ENCODE results near the gene PNPLA2. TPM values are rescaled to one million over a fixed set of nuclear protein-coding genes. Genes with fewer than 3 reads are reported as not detected.

The PNPLA2 gene
- total and polyA plus RNA-seq, 2 of the 8 experiments (the other 6 are each of a cell fraction or from before 2014, with no cell fraction given) = 30.9 to 62.1 TPM

DNA sequence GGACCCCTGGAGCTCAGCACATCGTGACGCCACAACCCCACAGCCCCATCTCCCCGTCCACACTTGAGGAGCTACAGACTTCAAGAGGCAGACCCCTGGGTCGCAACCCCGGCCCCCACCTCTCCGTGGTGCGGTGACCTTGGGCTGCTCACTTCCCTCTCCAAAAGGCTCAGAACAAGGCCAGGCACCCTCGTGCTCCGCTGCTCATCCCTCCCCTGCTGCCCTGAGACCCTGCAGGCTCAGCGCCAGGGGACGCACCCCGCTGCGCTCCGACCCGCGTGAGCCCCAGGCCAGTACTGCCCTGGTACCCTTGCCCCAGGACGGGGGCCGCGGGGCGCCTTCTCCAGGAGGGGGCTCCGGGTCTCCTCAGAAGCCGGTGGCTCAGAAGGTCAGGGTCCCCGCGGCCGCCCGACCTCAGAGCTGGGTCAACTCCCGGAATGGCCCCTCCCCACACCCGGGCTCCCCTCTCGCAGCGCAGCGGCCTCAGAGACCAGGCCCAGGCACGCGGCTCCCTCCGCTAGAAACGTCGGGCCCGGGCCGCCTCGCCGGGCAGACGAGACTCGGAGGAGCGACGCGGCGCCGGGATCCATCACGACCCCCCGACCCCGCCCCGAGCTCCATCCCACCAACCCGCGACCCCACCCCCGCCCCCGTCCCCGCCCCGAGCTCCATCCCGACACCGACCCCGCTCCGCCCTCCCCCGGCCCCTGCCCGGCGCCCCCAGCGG lies 42.0 kb upstream of the PNPLA2 start:
- Histone ChIP-seq H3K23me2 (ENCODE audit: low read depth, low read length) (peaks cover 13% of the 10 kb centered on the region; the same call in 1 of the 2 replicates), H2BK12ac (ENCODE audit: low read depth, low read length) (no peak overlapping the region), H4K5ac (ENCODE audit: insufficient read length, low read depth, low read length) (peak overlapping the region; percentile 91), H4K20me1 (replicated peaks in 1 of 2; ENCODE audit: control insufficient read depth in 1 of 2, insufficient read depth in 2 of 2, low read length in 2 of 2) (peaks cover 17 to 30% of the 10 kb centered on the region in 2 experiments), H3K36me3 (ENCODE audit: control insufficient read depth in 2 of 4, insufficient read depth in 4 of 4, low read length in 3 of 4) (peaks cover 3 to 11% (median 5%) of the 10 kb centered on the region in 4 experiments; a peak in 4 of 8 replicates), H3K27ac (ENCODE audit: low read depth, low read length) (peak overlapping the region; percentile 91; the same call in 1 of the 2 replicates), H3K9ac (replicated peaks in 1 of 4; ENCODE audit: extremely low read depth in 1 of 4, low read depth in 3 of 4, low read length in 3 of 4) (peak overlapping the region; percentile 62 to 95 (median 82)), H2BK20ac (ENCODE audit: low read length) (no peak overlapping the region), H2AFZ (ENCODE audit: low read length) (no peak overlapping the region), H4K91ac (replicated peaks; ENCODE audit: insufficient read length, low read length) (peak overlapping the region; percentile 45), H3K23ac (ENCODE audit: insufficient read length) (no peak overlapping the region), H2BK15ac (ENCODE audit: low read length) (peak overlapping the region; percentile 92; the same call in 1 of the 2 replicates), H3K79me1 (ENCODE audit: low read depth, low read length) (0 out of 2 replicates have a peak, but pooled peaks cover 6% of the 10 kb centered on the region), H3K18ac (ENCODE audit: extremely low read depth, low read length) (peak overlapping the region; percentile 81; the same call in 1 of the 2 replicates), H2AK5ac (ENCODE audit: low read depth, low read length) (peak overlapping the region; percentile 75; the same call in 1 of the 2 replicates), H3K4me2 (ENCODE audit: insufficient read depth in 1 of 2, low read depth in 2 of 2, low read length in 2 of 2) (peak overlapping the region; percentile 85 to 86), H3K4me3 (ENCODE audit: extremely low read depth in 1 of 4, insufficient read depth in 2 of 4, low read depth in 3 of 4, low read length in 4 of 4) (peak overlapping the region; percentile 77 to 91 (median 85)), H3K79me2 (ENCODE audit: control insufficient read depth in 1 of 2, insufficient read depth in 2 of 2, low read length in 2 of 2) (peaks cover 7 to 43% of the 10 kb centered on the region in 2 experiments; a peak in 3 of 4 replicates), H3K56ac (replicated peaks; ENCODE audit: insufficient read length, low read depth, low read length) (peak overlapping the region; percentile 92), H3K9me3 (ENCODE audit: insufficient read depth in 2 of 2, low read depth in 1 of 2, low read length in 1 of 2) (no peaks in the 10 kb centered on the region), H3K14ac (ENCODE audit: insufficient read length) (no peak overlapping the region), H4K8ac (ENCODE audit: extremely low read depth, insufficient read depth, low read length) (peak overlapping the region; percentile 89), H2BK120ac (replicated peaks; ENCODE audit: low read depth, low read length) (no peak overlapping the region), H3K4ac (replicated peaks; ENCODE audit: insufficient read length, low read depth, low read length) (peak overlapping the region; percentile 91), H2BK5ac (ENCODE audit: low read depth, low read length) (peak overlapping the region; percentile 77), H3K4me1 (replicated peaks in 1 of 4; ENCODE audit: control insufficient read depth in 3 of 4, insufficient read depth in 4 of 4, low read length in 3 of 4) (peaks cover under 1 to 16% (median 8%) of the 10 kb centered on the region in 4 experiments; a peak in 6 of 7 replicates), H3K27me3 (replicated peaks in 1 of 4; ENCODE audit: control insufficient read depth in 3 of 4, extremely low read depth in 1 of 4, insufficient read depth in 3 of 4, low read length in 3 of 4) (no peaks in the 10 kb centered on the region)
- CTCF ChIA-PET (ENCODE audit: partially characterized antibody) = interaction anchor here (0.6 to 2.9 kb wide), 9 partner anchors 11 to 922 kb away, joined by 3 to 15 read pairs (median 3); no protein-coding TSS in a partner anchor
- 3% methylated on average over 27 of the region's 65 CpGs; no CpG with 5 or more reads in 1 of the 2 experiments for WGBS, 2 experiments (ENCODE audit: extremely low coverage in 1 of 2, insufficient coverage in 1 of 2, insufficient read length in 1 of 2, insufficient replicate concordance in 2 of 2, low coverage in 1 of 2, low lambda C conversion rate in 2 of 2, missing lambda C conversion rate in 1 of 2)
- DNase-seq (ENCODE audit: low read depth in 1 of 2, low spot score in 2 of 2) = no peak
- no peak for FAIRE-seq
- POLR2A ChIA-PET (ENCODE audit: partially characterized antibody) = interaction anchor here (0.5 to 35.3 kb wide), 20 partner anchors 9 to 979 kb away, joined by 3 to 636 read pairs (median 4); partner anchors contain the start of genes CEND1, PNPLA2, RPLP2 and TALDO1
- TF ChIP-seq PHF8 (conservative IDR thresholded peaks at IDR 0.05; ENCODE audit: low read depth, low read length) (0 out of 2 replicates have a peak, but pooled peaks have one; percentile 14), POLR2A (IDR thresholded peaks at IDR 0.05; ENCODE audit: control extremely low read depth in 1 of 2, low read depth in 2 of 2, low read length in 2 of 2) (peak in 1 of 2 experiments; percentile 2; a peak in 1 of 3 replicates), EZH2 (IDR thresholded peaks at IDR 0.05; ENCODE audit: low read depth, low read length, severe bottlenecking) (no peak), CBX8 (IDR thresholded peaks at IDR 0.05; ENCODE audit: borderline replicate concordance, low read depth, low read length) (no peak), TAF1 (IDR thresholded peaks at IDR 0.05; ENCODE audit: low read depth, low read length) (no peak), KDM4A (IDR thresholded peaks at IDR 0.05; ENCODE audit: low read depth, low read length, severe bottlenecking) (peak; percentile 65), SIN3A (conservative IDR thresholded peaks at IDR 0.05 in 1 of 2, IDR thresholded peaks at IDR 0.05 in 1 of 2; ENCODE audit: low read depth in 1 of 2, low read length in 2 of 2) (peak in 1 of 2 experiments; percentile 31; a peak in 1 of 4 replicates)
- TF ChIP-seq, protein P1, sequence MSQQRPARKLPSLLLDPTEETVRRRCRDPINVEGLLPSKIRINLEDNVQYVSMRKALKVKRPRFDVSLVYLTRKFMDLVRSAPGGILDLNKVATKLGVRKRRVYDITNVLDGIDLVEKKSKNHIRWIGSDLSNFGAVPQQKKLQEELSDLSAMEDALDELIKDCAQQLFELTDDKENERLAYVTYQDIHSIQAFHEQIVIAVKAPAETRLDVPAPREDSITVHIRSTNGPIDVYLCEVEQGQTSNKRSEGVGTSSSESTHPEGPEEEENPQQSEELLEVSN (IDR thresholded peaks at IDR 0.05) = peak; percentile 45; the same call in 1 of the 2 replicates
- TF ChIP-seq, protein P2, sequence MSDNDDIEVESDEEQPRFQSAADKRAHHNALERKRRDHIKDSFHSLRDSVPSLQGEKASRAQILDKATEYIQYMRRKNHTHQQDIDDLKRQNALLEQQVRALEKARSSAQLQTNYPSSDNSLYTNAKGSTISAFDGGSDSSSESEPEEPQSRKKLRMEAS (IDR thresholded peaks at IDR 0.05) = peak; percentile 18

Data from H1 (cell line).